Common myeloid progenitor, CD34-positive (primary cell): ENCODE results near the gene MDK.

ENCODE experiments used
- CTCF ChIA-PET: fragments of 350-600 bp; sonication (Branson Sonifier 250); formaldehyde crosslinking; loops from one replicate; lab custom pipeline; 2021; ENCODE audit warnings: antibody characterized with exemption; lab: Charles Lee
- POLR2A ChIA-PET: fragments of 350-600 bp; sonication (Branson Sonifier 250); formaldehyde crosslinking; loops from one replicate; lab custom pipeline; 2021; ENCODE audit warnings: antibody characterized with exemption; lab: Charles Lee
- DNase-seq, 3 donors: peaks; one replicate each; pipeline versions ENCODE4 v3.0.0 to v3.0.0-alpha.2; 2013
- H3K27ac ChIP-seq, 2 experiments: 1 replicate in 1 of 2; 2 replicates in 1 of 2; pipeline ENCODE4 v1.7.0; 2013; ENCODE audit warnings: inconsistent platforms in 2 of 2, low read length in 2 of 2, mild to moderate bottlenecking in 2 of 2, low read depth in 1 of 2, moderate library complexity in 1 of 2; ENCODE audit not compliant: severe bottlenecking in 2 of 2, insufficient read depth in 1 of 2, poor library complexity in 1 of 2
- H3K27me3 ChIP-seq, 5 experiments: replicated peaks in 2 of 5; 1 replicate in 3 of 5; 2 replicates in 2 of 5; pipeline versions ENCODE4 v1.6.1 to v1.7.0; 2013; ENCODE audit warnings: low read length in 4 of 5, mild to moderate bottlenecking in 2 of 5, moderate library complexity in 2 of 5, inconsistent platforms in 1 of 5; ENCODE audit not compliant: insufficient read depth in 5 of 5, control insufficient read depth in 4 of 5
- H3K36me3 ChIP-seq, 4 experiments: 1 replicate in 2 of 4; 2 replicates in 2 of 4; pipeline versions ENCODE4 v1.6.1 to v1.7.0; 2013; ENCODE audit warnings: low read length in 3 of 4, control low read depth in 1 of 4, mild to moderate bottlenecking in 1 of 4; ENCODE audit not compliant: control insufficient read depth in 4 of 4, insufficient read depth in 4 of 4
- H3K4me1 ChIP-seq, 4 experiments: 1 replicate in 3 of 4; 2 replicates in 1 of 4; pipeline versions ENCODE4 v1.6.1 to v1.7.1; 2013; ENCODE audit warnings: low read length in 3 of 4, mild to moderate bottlenecking in 3 of 4, control low read depth in 1 of 4, inconsistent platforms in 1 of 4, moderate library complexity in 1 of 4; ENCODE audit not compliant: control insufficient read depth in 4 of 4, insufficient read depth in 4 of 4; ENCODE audit errors: control extremely low read depth in 1 of 4
- H3K4me3 ChIP-seq, 7 experiments: 1 replicate in 4 of 7; 2 replicates in 3 of 7; pipeline versions ENCODE4 v1.5.1 to v1.7.0; 2013; ENCODE audit warnings: mild to moderate bottlenecking in 7 of 7, low read length in 6 of 7, moderate library complexity in 6 of 7, inconsistent platforms in 2 of 7, low read depth in 2 of 7, control low read depth in 1 of 7; ENCODE audit not compliant: insufficient read depth in 4 of 7, control insufficient read depth in 1 of 7; ENCODE audit errors: extremely low read depth in 1 of 7
- H3K9me3 ChIP-seq, 5 experiments: 1 replicate in 4 of 5; 2 replicates in 1 of 5; pipeline versions ENCODE4 v1.6.1 to v1.7.1; 2013; ENCODE audit warnings: low read length in 4 of 5, mild to moderate bottlenecking in 2 of 5, inconsistent platforms in 1 of 5, low read depth in 1 of 5, moderate library complexity in 1 of 5; ENCODE audit not compliant: control insufficient read depth in 4 of 5, insufficient read depth in 2 of 5; ENCODE audit errors: control extremely low read depth in 1 of 5
- WGBS: methylation state at CpG from one replicate; pipeline ENCODE4 v1.1.5; 2013; ENCODE audit not compliant: insufficient coverage; 5-methylcytosine and 5-hydroxymethylcytosine counted together

MDK gene

GRCh38 chr11:46341454-46341853 is 40.0 kb upstream of the MDK start:
- DNase-seq = no peak
- Histone ChIP-seq H3K4me1 (peaks cover 8 to 94% (median 85%) of the 10 kb centered on the region in 4 experiments), H3K27me3 (no peaks in the 10 kb centered on the region), H3K9me3 (no peaks in the 10 kb centered on the region), H3K4me3 (no peak overlapping the region), H3K36me3 (no peaks in the 10 kb centered on the region), H3K27ac (peak overlapping the region in 1 of 2 experiments; percentile 16)
- CTCF ChIA-PET = interaction anchor here (1.3 to 42.2 kb wide), 3 partner anchors 20 to 28 kb away, joined by 4 to 1037 read pairs (median 36); partner anchors contain the start of genes DGKZ and MDK
- POLR2A ChIA-PET = no interaction called here
- whole genome bisulfite sequencing = 93% methylated on average over 1 of the region's 3 CpGs

GRCh38 chr11:46342239-46342638 is 39.2 kb upstream of the MDK start:
- Histone ChIP-seq H3K36me3 (no peaks in the 10 kb centered on the region), H3K4me1 (peaks cover 12 to 93% (median 87%) of the 10 kb centered on the region in 4 experiments), H3K4me3 (peak overlapping the region in 4 of 7 experiments; percentile 12 to 44 (median 27)), H3K27me3 (no peaks in the 10 kb centered on the region), H3K9me3 (no peaks in the 10 kb centered on the region), H3K27ac (peak overlapping the region; percentile 16 to 25)
- ChIA-PET CTCF (interaction anchor here (0.8 to 42.2 kb wide), 4 partner anchors 6 to 102 kb away, joined by 3 to 1037 read pairs (median 536); partner anchors contain the start of genes DGKZ and MDK), POLR2A (no interaction called here)
- peak in 2 of 3 donors; percentile 70 to 74 for DNase-seq
- 0% methylated on average over 5 of the region's 5 CpGs for WGBS

- Histone ChIP-seq H3K27ac (no peak overlapping the region), H3K27me3 (no peaks in the 10 kb centered on the region), H3K9me3 (no peaks in the 10 kb centered on the region), H3K4me3 (no peak overlapping the region), H3K36me3 (no peaks in the 10 kb centered on the region), H3K4me1 (peaks cover 14 to 91% (median 83%) of the 10 kb centered on the region in 4 experiments)
- WGBS = 100% methylated on average over 2 of the region's 3 CpGs
- POLR2A ChIA-PET = interaction anchor here (0.7 kb wide), 2 partner anchors 36 to 1035 kb away, joined by 3 to 7 read pairs; no protein-coding TSS in a partner anchor
- CTCF ChIA-PET = interaction anchor here (1.2 to 42.2 kb wide), 7 partner anchors 5 to 33 kb away, joined by 3 to 1037 read pairs (median 19); partner anchors contain the start of genes DGKZ and MDK
- DNase-seq = no peak
Observed at GRCh38 chr11:46343520-46343919, 37.9 kb upstream of the MDK start.

- Histone ChIP-seq H3K27ac (peak overlapping the region in 1 of 2 experiments; percentile 63), H3K9me3 (no peaks in the 10 kb centered on the region), H3K4me1 (peaks cover 20 to 91% (median 83%) of the 10 kb centered on the region in 4 experiments), H3K4me3 (peak overlapping the region; percentile 34 to 97 (median 77)), H3K36me3 (peaks cover 0 to 6% (median 2%) of the 10 kb centered on the region in 4 experiments), H3K27me3 (no peaks in the 10 kb centered on the region)
- ChIA-PET CTCF (interaction anchor here (0.7 to 42.2 kb wide), 8 partner anchors 3 to 106 kb away, joined by 3 to 1037 read pairs (median 18); partner anchors contain the start of genes DGKZ and MDK), POLR2A (interaction anchor here (0.7 to 1.5 kb wide), 4 partner anchors 14 to 30 kb away, joined by 3 to 8 read pairs (median 4); no protein-coding TSS in a partner anchor)
- 1% methylated on average over 15 of the region's 20 CpGs for WGBS
- DNase-seq = peak in 2 of 3 donors; percentile 65 to 82
Observed at GRCh38 chr11:46345131-46345597, 36.3 kb upstream of the MDK start.

- CTCF ChIA-PET = interaction anchor here (0.7 to 42.2 kb wide), 8 partner anchors 2 to 107 kb away, joined by 3 to 1037 read pairs (median 18); partner anchors contain the start of genes DGKZ and MDK
- POLR2A ChIA-PET = interaction anchor here (0.7 to 1.8 kb wide), 4 partner anchors 15 to 28 kb away, joined by 3 to 8 read pairs (median 6); no protein-coding TSS in a partner anchor
- Histone ChIP-seq H3K27me3 (no peaks in the 10 kb centered on the region), H3K27ac (peak overlapping the region; percentile 21 to 63), H3K4me1 (peaks cover 20 to 88% (median 84%) of the 10 kb centered on the region in 4 experiments), H3K4me3 (peak overlapping the region; percentile 34 to 97 (median 77)), H3K9me3 (no peaks in the 10 kb centered on the region), H3K36me3 (peaks cover 0 to 12% (median 4%) of the 10 kb centered on the region in 4 experiments)
- 5% methylated on average over 5 of the region's 10 CpGs for WGBS
- no peak for DNase-seq
Observed at GRCh38 chr11:46345881-46346484, 35.5 kb upstream of the MDK start.

GRCh38 chr11:46346886-46347636 is 34.4 kb upstream of the MDK start, which contains the start of gene DGKZ:
Gene DGKZ (plus strand): TSS chr11:46347463. CDS start chr11:46347660, 197 bp downstream.
- POLR2A ChIA-PET = interaction anchor here (0.6 to 1.8 kb wide), 3 partner anchors 14 to 107 kb away, joined by 3 to 7 read pairs (median 7); no protein-coding TSS in a partner anchor
- peaks cover 20 to 88% (median 84%) of the 10 kb centered on the region in 4 experiments for H3K4me1 ChIP-seq

More at GRCh38 chr11:46346886-46347636, 34.4 kb upstream of the MDK start, which contains the start of gene DGKZ:
- no peaks in the 10 kb centered on the region for H3K9me3 ChIP-seq
- CTCF ChIA-PET = interaction anchor here (1.0 to 42.2 kb wide), 5 partner anchors 1 to 108 kb away, joined by 4 to 1037 read pairs (median 94); partner anchors contain the start of genes DGKZ and MDK
- peak within 1 kb of the TSS; percentile 67 to 97 (median 84) for H3K4me3 ChIP-seq
- WGBS = 3% methylated on average over 65 of the region's 80 CpGs
- H3K27ac ChIP-seq = peak within 1 kb of the TSS; percentile 54 to 79
- H3K27me3 ChIP-seq = no peaks in the 10 kb centered on the region
- peak; percentile 83 to 91 (median 91) for DNase-seq
- H3K36me3 ChIP-seq = peaks cover 0 to 21% (median 6%) of the 10 kb centered on the region in 4 experiments
